Neural progenitor cell (in vitro differentiated cells): ENCODE measurements around the gene CLN5.

Experiments
- EZH2 ChIP-seq: fragments of 200-600 bp; sonication (generic); IDR thresholded peaks from 2 replicates; pipeline ENCODE4 v1.6.1; 2017; ENCODE audit warnings: antibody characterized with exemption, mild to moderate bottlenecking, moderate library complexity
- TF ChIP-seq, protein P1 (sequence below): fragments of 200-600 bp; sonication (generic); IDR thresholded peaks from 2 replicates; pipeline ENCODE4 v1.5.1; 2017; ENCODE audit warnings: antibody characterized with exemption, mild to moderate bottlenecking

DNA sequence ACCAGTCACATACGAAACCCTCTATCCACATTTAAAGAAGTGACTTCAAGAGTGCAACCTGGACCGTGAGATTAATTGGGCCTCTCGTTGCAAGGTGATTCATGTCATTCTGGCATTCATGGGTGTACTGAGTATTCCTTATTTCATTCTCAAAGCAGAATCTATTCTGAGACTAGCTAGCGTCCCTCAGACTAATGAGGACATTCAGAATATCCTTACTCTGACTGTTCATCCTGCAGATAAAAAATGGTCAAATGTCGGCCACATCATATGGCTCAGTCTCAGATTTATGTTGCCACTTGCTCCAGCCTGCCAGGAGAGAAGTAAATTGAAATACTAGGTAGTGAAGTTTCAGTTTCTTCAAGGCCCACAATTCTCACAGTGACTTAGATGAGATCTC lies 36.2 kb upstream of the CLN5 start:
- TF ChIP-seq, protein P1, sequence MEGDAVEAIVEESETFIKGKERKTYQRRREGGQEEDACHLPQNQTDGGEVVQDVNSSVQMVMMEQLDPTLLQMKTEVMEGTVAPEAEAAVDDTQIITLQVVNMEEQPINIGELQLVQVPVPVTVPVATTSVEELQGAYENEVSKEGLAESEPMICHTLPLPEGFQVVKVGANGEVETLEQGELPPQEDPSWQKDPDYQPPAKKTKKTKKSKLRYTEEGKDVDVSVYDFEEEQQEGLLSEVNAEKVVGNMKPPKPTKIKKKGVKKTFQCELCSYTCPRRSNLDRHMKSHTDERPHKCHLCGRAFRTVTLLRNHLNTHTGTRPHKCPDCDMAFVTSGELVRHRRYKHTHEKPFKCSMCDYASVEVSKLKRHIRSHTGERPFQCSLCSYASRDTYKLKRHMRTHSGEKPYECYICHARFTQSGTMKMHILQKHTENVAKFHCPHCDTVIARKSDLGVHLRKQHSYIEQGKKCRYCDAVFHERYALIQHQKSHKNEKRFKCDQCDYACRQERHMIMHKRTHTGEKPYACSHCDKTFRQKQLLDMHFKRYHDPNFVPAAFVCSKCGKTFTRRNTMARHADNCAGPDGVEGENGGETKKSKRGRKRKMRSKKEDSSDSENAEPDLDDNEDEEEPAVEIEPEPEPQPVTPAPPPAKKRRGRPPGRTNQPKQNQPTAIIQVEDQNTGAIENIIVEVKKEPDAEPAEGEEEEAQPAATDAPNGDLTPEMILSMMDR: no peak
- no peak for TF ChIP-seq EZH2
